ENCODE measurements around the gene LYRM7. TPM values are rescaled to one million over a fixed set of nuclear protein-coding genes. Genes with fewer than 3 reads are reported as not detected.

LYRM7 gene
- total RNA-seq, 1 experiment from 2014 or later: 12.1 TPM

- intact Hi-C loops (cut with micrococcal nuclease; ENCODE audit: unreplicated experiment): loop anchor here (10.0 kb wide), 1 partner anchor 97 kb away; the partner anchor contains the start of gene CDC42SE2
- CTCF ChIA-PET: no interaction called here
- no TSS peak for BruUV-seq (replicated peaks)
Measured at GRCh38 chr5:131167615-131168014, 3.1 kb upstream of the LYRM7 start.

GRCh38 chr5:131169810-131170539 lies 769 bp upstream of the LYRM7 start:
- no peak for DNase-seq (ENCODE audit: low read depth, low spot score)
- Histone ChIP-seq H3K36me3 (ENCODE audit: control insufficient read depth, insufficient read depth, low read length) (peaks cover 2% of the 10 kb centered on the region; the same call in 1 of the 2 replicates), H3K9me3 (ENCODE audit: control insufficient read depth, insufficient read depth, low read depth, low read length) (no peaks in the 10 kb centered on the region), H3K27me3 (ENCODE audit: control insufficient read depth, insufficient read depth, low read length) (no peaks in the 10 kb centered on the region), H3K4me3 (ENCODE audit: low read depth in 2 of 2, low read length in 2 of 2) (peak overlapping the region; percentile 84 to 97), H3K27ac (ENCODE audit: low read length) (peak overlapping the region; percentile 98), H3K4me1 (ENCODE audit: control insufficient read depth, insufficient read depth, low read length) (peaks cover 16% of the 10 kb centered on the region)
- ATAC-seq: no peak
- TSS peak; percentile 81 for BruUV-seq (replicated peaks)
- no peak for TF ChIP-seq TCF7L2 (IDR thresholded peaks at IDR 0.05; ENCODE audit: low read depth, low read length)
- TF ChIP-seq, protein P1, sequence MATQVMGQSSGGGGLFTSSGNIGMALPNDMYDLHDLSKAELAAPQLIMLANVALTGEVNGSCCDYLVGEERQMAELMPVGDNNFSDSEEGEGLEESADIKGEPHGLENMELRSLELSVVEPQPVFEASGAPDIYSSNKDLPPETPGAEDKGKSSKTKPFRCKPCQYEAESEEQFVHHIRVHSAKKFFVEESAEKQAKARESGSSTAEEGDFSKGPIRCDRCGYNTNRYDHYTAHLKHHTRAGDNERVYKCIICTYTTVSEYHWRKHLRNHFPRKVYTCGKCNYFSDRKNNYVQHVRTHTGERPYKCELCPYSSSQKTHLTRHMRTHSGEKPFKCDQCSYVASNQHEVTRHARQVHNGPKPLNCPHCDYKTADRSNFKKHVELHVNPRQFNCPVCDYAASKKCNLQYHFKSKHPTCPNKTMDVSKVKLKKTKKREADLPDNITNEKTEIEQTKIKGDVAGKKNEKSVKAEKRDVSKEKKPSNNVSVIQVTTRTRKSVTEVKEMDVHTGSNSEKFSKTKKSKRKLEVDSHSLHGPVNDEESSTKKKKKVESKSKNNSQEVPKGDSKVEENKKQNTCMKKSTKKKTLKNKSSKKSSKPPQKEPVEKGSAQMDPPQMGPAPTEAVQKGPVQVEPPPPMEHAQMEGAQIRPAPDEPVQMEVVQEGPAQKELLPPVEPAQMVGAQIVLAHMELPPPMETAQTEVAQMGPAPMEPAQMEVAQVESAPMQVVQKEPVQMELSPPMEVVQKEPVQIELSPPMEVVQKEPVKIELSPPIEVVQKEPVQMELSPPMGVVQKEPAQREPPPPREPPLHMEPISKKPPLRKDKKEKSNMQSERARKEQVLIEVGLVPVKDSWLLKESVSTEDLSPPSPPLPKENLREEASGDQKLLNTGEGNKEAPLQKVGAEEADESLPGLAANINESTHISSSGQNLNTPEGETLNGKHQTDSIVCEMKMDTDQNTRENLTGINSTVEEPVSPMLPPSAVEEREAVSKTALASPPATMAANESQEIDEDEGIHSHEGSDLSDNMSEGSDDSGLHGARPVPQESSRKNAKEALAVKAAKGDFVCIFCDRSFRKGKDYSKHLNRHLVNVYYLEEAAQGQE (IDR thresholded peaks at IDR 0.05; ENCODE audit: insufficient read depth in 1 of 2, low read depth in 2 of 2, low read length in 1 of 2): no peak
- TF ChIP-seq CTCF (IDR thresholded peaks at IDR 0.05): no peak
- TF ChIP-seq SIN3A (IDR thresholded peaks at IDR 0.05; ENCODE audit: borderline replicate concordance, insufficient read depth, low read depth, low read length): no peak
- TF ChIP-seq POLR2AphosphoS5 (IDR thresholded peaks at IDR 0.05; ENCODE audit: low read depth, low read length): no peak
- POLR2A ChIA-PET: no interaction called here
- in situ Hi-C loops (cut with HindIII; ENCODE audit: low pct_unique_long_range_greater_than_20kb, low sequenced_read_pairs): no loop called here
- CTCF ChIA-PET: no interaction called here
- intact Hi-C loops (cut with micrococcal nuclease; ENCODE audit: unreplicated experiment): loop anchor here (10.0 kb wide), 1 partner anchor 95 kb away; the partner anchor contains the start of gene CDC42SE2

More at GRCh38 chr5:131167615-131168014, 3.1 kb upstream of the LYRM7 start:
- TF ChIP-seq CTCF (IDR thresholded peaks at IDR 0.05) (no peak), TCF7L2 (IDR thresholded peaks at IDR 0.05; ENCODE audit: low read depth, low read length) (no peak), SIN3A (IDR thresholded peaks at IDR 0.05; ENCODE audit: borderline replicate concordance, insufficient read depth, low read depth, low read length) (no peak), POLR2AphosphoS5 (IDR thresholded peaks at IDR 0.05; ENCODE audit: low read depth, low read length) (no peak)
- TF ChIP-seq, protein P1 (IDR thresholded peaks at IDR 0.05; ENCODE audit: insufficient read depth in 1 of 2, low read depth in 2 of 2, low read length in 1 of 2): no peak
- Histone ChIP-seq H3K4me1 (ENCODE audit: control insufficient read depth, insufficient read depth, low read length) (peaks cover 22% of the 10 kb centered on the region), H3K9me3 (ENCODE audit: control insufficient read depth, insufficient read depth, low read depth, low read length) (no peaks in the 10 kb centered on the region), H3K27me3 (ENCODE audit: control insufficient read depth, insufficient read depth, low read length) (no peaks in the 10 kb centered on the region), H3K27ac (ENCODE audit: low read length) (no peak overlapping the region), H3K4me3 (ENCODE audit: low read depth in 2 of 2, low read length in 2 of 2) (no peak overlapping the region), H3K36me3 (ENCODE audit: control insufficient read depth, insufficient read depth, low read length) (peaks cover 9% of the 10 kb centered on the region)
- POLR2A ChIA-PET: no interaction called here
- ATAC-seq: no peak
- DNase-seq (ENCODE audit: low read depth, low spot score): no peak
- in situ Hi-C loops (cut with HindIII; ENCODE audit: low pct_unique_long_range_greater_than_20kb, low sequenced_read_pairs): no loop called here

All from Panc1 (cell line).